BE2C (cell line): ENCODE measurements around the gene CHTOP.

Experiments
- DNase-seq: peaks from one replicate; pipeline ENCODE4 v3.0.0-alpha.2; 2020
- H3K27me3 ChIP-seq: fragments of 250-450 bp; sonication (Bioruptor Pico); 2 replicates; pipeline ENCODE4 v1.5.1; 2020; ENCODE audit warnings: mild to moderate bottlenecking
- H3K36me3 ChIP-seq: fragments of 250-450 bp; sonication (Bioruptor Pico); 2 replicates; pipeline ENCODE4 v1.5.1; 2020; ENCODE audit warnings: mild to moderate bottlenecking
- H3K4me1 ChIP-seq: fragments of 250-450 bp; sonication (Bioruptor Pico); 2 replicates; pipeline ENCODE4 v1.5.1; 2020
- H3K4me3 ChIP-seq: 2 replicates; pipeline ENCODE4 v1.5.1; 2011; ENCODE audit warnings: low read depth, low read length
- H3K9me3 ChIP-seq: fragments of 250-450 bp; sonication (Bioruptor Pico); 2 replicates; pipeline ENCODE4 v1.5.1; 2020
- CTCF ChIP-seq: IDR thresholded peaks from 2 replicates; pipeline ENCODE4 v1.5.1; 2012; ENCODE audit warnings: mild to moderate bottlenecking, low read depth, low read length

CHTOP gene

GRCh38 chr1:153678519-153679336, 44.9 kb downstream of the CHTOP start, which contains the start of gene NPR1:
Gene NPR1 (plus strand): TSS chr1:153678688. CDS start chr1:153679109, 421 bp downstream.
- no peaks in the 10 kb centered on the region for H3K9me3 ChIP-seq
- H3K36me3 ChIP-seq = no peaks in the 10 kb centered on the region
- H3K27me3 ChIP-seq = peaks cover 19% of the 10 kb centered on the region
- 0 out of 2 replicates have a peak, but pooled peaks have one; percentile 7 for TF ChIP-seq CTCF
- peak within 1 kb of the TSS; percentile 59 for H3K4me3 ChIP-seq
- peak; percentile 52 for DNase-seq
- no peaks in the 10 kb centered on the region for H3K4me1 ChIP-seq

DNA sequence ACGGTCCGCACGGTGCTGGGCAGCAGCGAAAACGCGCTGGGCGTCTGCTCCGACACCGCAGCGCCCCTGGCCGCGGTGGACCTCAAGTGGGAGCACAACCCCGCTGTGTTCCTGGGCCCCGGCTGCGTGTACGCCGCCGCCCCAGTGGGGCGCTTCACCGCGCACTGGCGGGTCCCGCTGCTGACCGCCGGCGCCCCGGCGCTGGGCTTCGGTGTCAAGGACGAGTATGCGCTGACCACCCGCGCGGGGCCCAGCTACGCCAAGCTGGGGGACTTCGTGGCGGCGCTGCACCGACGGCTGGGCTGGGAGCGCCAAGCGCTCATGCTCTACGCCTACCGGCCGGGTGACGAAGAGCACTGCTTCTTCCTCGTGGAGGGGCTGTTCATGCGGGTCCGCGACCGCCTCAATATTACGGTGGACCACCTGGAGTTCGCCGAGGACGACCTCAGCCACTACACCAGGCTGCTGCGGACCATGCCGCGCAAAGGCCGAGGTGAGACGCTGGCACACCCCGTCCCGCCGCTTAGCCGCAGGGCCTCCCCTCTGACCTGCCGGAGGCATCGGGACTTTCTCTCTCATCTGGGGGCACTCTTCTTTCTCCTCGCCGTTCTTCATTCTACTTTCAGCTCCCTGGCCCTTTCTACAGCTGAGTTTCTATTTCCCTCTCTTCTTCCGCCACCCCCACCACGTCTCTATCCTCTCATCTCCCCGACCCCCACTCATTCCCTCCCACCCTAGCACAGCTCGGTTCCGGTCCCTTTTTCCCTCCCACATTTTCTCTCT, 45.7 kb downstream of the CHTOP start:
- DNase-seq = peak; percentile 34
- no peaks in the 10 kb centered on the region for H3K36me3 ChIP-seq
- TF ChIP-seq CTCF = no peak
- H3K4me1 ChIP-seq = no peaks in the 10 kb centered on the region
- H3K27me3 ChIP-seq = peaks cover 19% of the 10 kb centered on the region
- H3K4me3 ChIP-seq = peak overlapping the region; percentile 59
- no peaks in the 10 kb centered on the region for H3K9me3 ChIP-seq

- H3K4me3 ChIP-seq = no peak overlapping the region
- H3K27me3 ChIP-seq = peaks cover 19% of the 10 kb centered on the region
Observed at GRCh38 chr1:153680120-153680403, 46.2 kb downstream of the CHTOP start.

GRCh38 chr1:153682730-153683129, 48.9 kb downstream of the CHTOP start:
- no peak for DNase-seq
- H3K36me3 ChIP-seq = no peaks in the 10 kb centered on the region
- H3K27me3 ChIP-seq = peaks cover 19% of the 10 kb centered on the region
- H3K4me1 ChIP-seq = no peaks in the 10 kb centered on the region
- no peak overlapping the region for H3K4me3 ChIP-seq
- TF ChIP-seq CTCF = no peak
- no peaks in the 10 kb centered on the region for H3K9me3 ChIP-seq

More at GRCh38 chr1:153680120-153680403, 46.2 kb downstream of the CHTOP start:
- DNase-seq = no peak
- Histone ChIP-seq H3K9me3 (no peaks in the 10 kb centered on the region), H3K36me3 (no peaks in the 10 kb centered on the region), H3K4me1 (no peaks in the 10 kb centered on the region)
- TF ChIP-seq CTCF = no peak

DNA sequence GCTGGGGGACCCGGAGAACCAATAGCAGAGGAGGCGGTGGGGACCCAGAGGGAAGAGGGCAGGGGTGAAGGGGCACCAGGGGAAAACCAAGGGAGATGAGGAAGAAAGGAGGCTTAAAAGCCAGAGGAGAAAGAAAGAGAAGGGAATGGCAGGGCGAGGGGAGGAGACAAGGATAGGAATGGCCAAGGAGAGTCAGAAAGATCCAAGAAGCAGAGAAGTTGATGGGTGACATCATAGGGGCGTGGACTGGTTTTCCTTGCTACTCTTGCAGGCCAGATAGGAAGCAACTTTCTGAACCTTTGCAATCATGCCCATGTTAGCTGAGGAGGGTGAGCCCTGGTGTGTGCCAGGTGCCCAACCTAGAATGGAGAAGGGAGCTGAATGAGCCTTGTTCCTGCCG, 50.0 kb downstream of the CHTOP start:
- peaks cover 9% of the 10 kb centered on the region for H3K27me3 ChIP-seq
- H3K36me3 ChIP-seq = no peaks in the 10 kb centered on the region
- no peak for TF ChIP-seq CTCF
- H3K4me1 ChIP-seq = 0 out of 2 replicates have a peak, but pooled peaks cover 2% of the 10 kb centered on the region
- no peaks in the 10 kb centered on the region for H3K9me3 ChIP-seq
- H3K4me3 ChIP-seq = no peak overlapping the region
- no peak for DNase-seq
